ENCODE data around the gene PRDM16.

The PRDM16 gene

GRCh38 chr1:3032371-3033039 lies 36.5 kb upstream of the PRDM16 start:
- no peak for DNase-seq (ENCODE audit: low spot score)

GRCh38 chr1:3033040-3033789 lies 35.8 kb upstream of the PRDM16 start:
- no peak for DNase-seq (ENCODE audit: low spot score)

- no peak for DNase-seq (ENCODE audit: low spot score)
These were observed 35.3 kb upstream of the PRDM16 start for GRCh38 chr1:3033790-3034090.

- DNase-seq (ENCODE audit: low spot score): no peak
These were observed 34.8 kb upstream of the PRDM16 start for GRCh38 chr1:3034162-3034561.

GRCh38 chr1:3034728-3035562 lies 34.1 kb upstream of the PRDM16 start:
- DNase-seq (ENCODE audit: low spot score): no peak

GRCh38 chr1:3035563-3036446 lies 33.2 kb upstream of the PRDM16 start:
- no peak for DNase-seq (ENCODE audit: low spot score)

GRCh38 chr1:3036447-3037280 lies 32.3 kb upstream of the PRDM16 start:
- DNase-seq (ENCODE audit: low spot score): no peak

- no peak for DNase-seq (ENCODE audit: low spot score)
These were observed 31.5 kb upstream of the PRDM16 start for GRCh38 chr1:3037281-3038040.

GRCh38 chr1:3038113-3038551 lies 30.9 kb upstream of the PRDM16 start:
- no peak for DNase-seq (ENCODE audit: low spot score)

- DNase-seq (ENCODE audit: low spot score): no peak
These were observed 30.3 kb upstream of the PRDM16 start for GRCh38 chr1:3038571-3039181.

GRCh38 chr1:3040004-3040403 lies 29.0 kb upstream of the PRDM16 start:
- no peak for DNase-seq (ENCODE audit: low spot score)

GRCh38 chr1:3042481-3042880 lies 26.5 kb upstream of the PRDM16 start:
- DNase-seq (ENCODE audit: low spot score): no peak

- DNase-seq (ENCODE audit: low spot score): no peak
These were observed 19.8 kb upstream of the PRDM16 start for GRCh38 chr1:3049164-3049563.

- DNase-seq (ENCODE audit: low spot score): no peak
These were observed 19.1 kb upstream of the PRDM16 start for GRCh38 chr1:3049905-3050304.

- no peak for DNase-seq (ENCODE audit: low spot score)
These were observed 18.4 kb upstream of the PRDM16 start for GRCh38 chr1:3050603-3051002.

- DNase-seq (ENCODE audit: low spot score): no peak
These were observed 17.4 kb upstream of the PRDM16 start for GRCh38 chr1:3051270-3052268.

GRCh38 chr1:3052501-3052900 lies 16.5 kb upstream of the PRDM16 start:
- DNase-seq (ENCODE audit: low spot score): no peak

GRCh38 chr1:3053366-3053980 lies 15.5 kb upstream of the PRDM16 start:
- DNase-seq (ENCODE audit: low spot score): no peak
